ENCODE results near the gene KLHL1.

Gene KLHL1

GRCh38 chr13:69676286-69676685, 432.0 kb downstream of the KLHL1 start:
- no peak for DNase-seq (ENCODE audit: low spot score in 2 of 2)
- in situ Hi-C loops (cut with MboI; ENCODE audit: low sequenced_read_pairs), result no loop called here
- Histone ChIP-seq H3K9me3 (no peaks in the 10 kb centered on the region), H3K4me1 (no peaks in the 10 kb centered on the region), H3K36me3 (replicated peaks) (no peaks in the 10 kb centered on the region), H3K4me3 (no peak overlapping the region), H3K27me3 (ENCODE audit: low read depth) (no peaks in the 10 kb centered on the region)

- no peak for DNase-seq (ENCODE audit: low spot score in 2 of 2)
- no peaks in the 10 kb centered on the region for H3K36me3 ChIP-seq (replicated peaks)
- H3K4me1 ChIP-seq, result no peaks in the 10 kb centered on the region
- no peaks in the 10 kb centered on the region for H3K27me3 ChIP-seq (ENCODE audit: low read depth)
- no peak overlapping the region for H3K4me3 ChIP-seq
- no peaks in the 10 kb centered on the region for H3K9me3 ChIP-seq
- in situ Hi-C loops (cut with MboI; ENCODE audit: low sequenced_read_pairs), result no loop called here
Observed at GRCh38 chr13:69660155-69660554, 448.1 kb downstream of the KLHL1 start.

- Histone ChIP-seq H3K4me1 (no peaks in the 10 kb centered on the region), H3K4me3 (no peak overlapping the region), H3K9me3 (no peaks in the 10 kb centered on the region), H3K27me3 (ENCODE audit: low read depth) (no peaks in the 10 kb centered on the region), H3K36me3 (replicated peaks) (no peaks in the 10 kb centered on the region)
- DNase-seq (ENCODE audit: low spot score in 2 of 2), result no peak
- in situ Hi-C loops (cut with MboI; ENCODE audit: low sequenced_read_pairs), result no loop called here
Observed at GRCh38 chr13:69657676-69658075, 450.6 kb downstream of the KLHL1 start.

DNA sequence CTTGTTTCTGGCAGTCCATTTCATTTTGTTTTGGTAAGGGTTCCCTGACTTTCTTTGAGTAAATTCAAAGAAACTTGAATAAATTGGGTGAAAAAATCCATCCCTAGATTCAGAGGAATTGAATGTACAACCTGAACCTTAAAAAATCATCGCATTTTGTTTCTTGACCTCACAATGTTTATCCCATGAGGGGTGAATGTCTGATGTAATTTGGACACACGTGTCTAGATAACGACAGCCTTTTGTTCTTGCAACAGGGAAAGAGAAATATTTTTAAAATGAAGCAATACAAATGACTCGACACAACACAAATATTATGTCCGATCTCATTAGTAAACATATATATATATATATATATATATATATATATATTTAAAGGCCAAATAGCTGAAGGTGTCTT, 453.9 kb downstream of the KLHL1 start:
- H3K27me3 ChIP-seq (ENCODE audit: low read depth), result no peaks in the 10 kb centered on the region
- H3K9me3 ChIP-seq, result no peaks in the 10 kb centered on the region
- no peaks in the 10 kb centered on the region for H3K36me3 ChIP-seq (replicated peaks)
- no peak overlapping the region for H3K4me3 ChIP-seq
- no peak for DNase-seq (ENCODE audit: low spot score in 2 of 2)
- in situ Hi-C loops (cut with MboI; ENCODE audit: low sequenced_read_pairs), result no loop called here
- no peaks in the 10 kb centered on the region for H3K4me1 ChIP-seq

Data from HAP-1 (cell line).